ENCODE data around the gene GPR50.

DNA sequence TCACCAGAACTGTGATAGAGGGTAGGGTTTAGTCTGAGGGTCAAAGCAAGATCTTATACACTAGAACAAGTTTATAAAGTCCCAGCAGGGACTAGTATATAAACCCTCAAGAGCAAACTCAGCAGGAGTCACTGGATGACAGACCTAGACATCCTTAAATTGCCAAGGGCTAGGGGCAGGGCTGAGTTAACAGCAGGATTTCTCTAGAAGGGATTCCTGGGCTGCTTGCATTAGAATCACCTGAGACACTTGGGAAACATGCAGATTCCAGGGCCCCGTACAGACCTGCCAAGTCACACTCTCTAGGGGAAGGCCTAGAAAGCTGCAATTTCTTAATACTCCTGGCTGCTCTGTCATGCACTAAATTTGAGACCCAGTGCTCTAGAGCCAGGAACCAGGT lies 6.6 kb upstream of the GPR50 start:
- TF ChIP-seq, protein P1, sequence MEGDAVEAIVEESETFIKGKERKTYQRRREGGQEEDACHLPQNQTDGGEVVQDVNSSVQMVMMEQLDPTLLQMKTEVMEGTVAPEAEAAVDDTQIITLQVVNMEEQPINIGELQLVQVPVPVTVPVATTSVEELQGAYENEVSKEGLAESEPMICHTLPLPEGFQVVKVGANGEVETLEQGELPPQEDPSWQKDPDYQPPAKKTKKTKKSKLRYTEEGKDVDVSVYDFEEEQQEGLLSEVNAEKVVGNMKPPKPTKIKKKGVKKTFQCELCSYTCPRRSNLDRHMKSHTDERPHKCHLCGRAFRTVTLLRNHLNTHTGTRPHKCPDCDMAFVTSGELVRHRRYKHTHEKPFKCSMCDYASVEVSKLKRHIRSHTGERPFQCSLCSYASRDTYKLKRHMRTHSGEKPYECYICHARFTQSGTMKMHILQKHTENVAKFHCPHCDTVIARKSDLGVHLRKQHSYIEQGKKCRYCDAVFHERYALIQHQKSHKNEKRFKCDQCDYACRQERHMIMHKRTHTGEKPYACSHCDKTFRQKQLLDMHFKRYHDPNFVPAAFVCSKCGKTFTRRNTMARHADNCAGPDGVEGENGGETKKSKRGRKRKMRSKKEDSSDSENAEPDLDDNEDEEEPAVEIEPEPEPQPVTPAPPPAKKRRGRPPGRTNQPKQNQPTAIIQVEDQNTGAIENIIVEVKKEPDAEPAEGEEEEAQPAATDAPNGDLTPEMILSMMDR (IDR thresholded peaks at IDR 0.05; ENCODE audit: low read depth, low read length), result no peak
- no peak for TF ChIP-seq EZH2phosphoT487 (IDR thresholded peaks at IDR 0.05; ENCODE audit: low read depth)
